Tibial nerve (tissue), 4 donors: ENCODE results near the gene SFI1.

ENCODE experiments used
- EP300 ChIP-seq, 2 donors: sonication (generic); formaldehyde crosslinking; IDR thresholded peaks; one replicate each; pipeline ENCODE4 v1.6.1; 2017; ENCODE audit warnings: antibody characterized with exemption in 2 of 2, mild to moderate bottlenecking in 1 of 2
- POLR2A ChIP-seq, 2 donors: fragments of 450-650 bp; IDR thresholded peaks; one replicate each; pipeline ENCODE4 v1.6.1; 2017; ENCODE audit warnings: antibody characterized with exemption in 2 of 2, mild to moderate bottlenecking in 2 of 2, moderate library complexity in 2 of 2
- TF ChIP-seq, protein P1 (sequence below), 5 experiments: fragments of 200-600 bp in 3 of 5; fragments of 450-650 bp in 2 of 5; sonication (generic) in 3 of 5; IDR thresholded peaks; one replicate each; pipeline ENCODE4 v1.5.1; 2016 to 2019; ENCODE audit warnings: antibody characterized with exemption in 5 of 5, mild to moderate bottlenecking in 3 of 5, moderate library complexity in 2 of 5

DNA sequence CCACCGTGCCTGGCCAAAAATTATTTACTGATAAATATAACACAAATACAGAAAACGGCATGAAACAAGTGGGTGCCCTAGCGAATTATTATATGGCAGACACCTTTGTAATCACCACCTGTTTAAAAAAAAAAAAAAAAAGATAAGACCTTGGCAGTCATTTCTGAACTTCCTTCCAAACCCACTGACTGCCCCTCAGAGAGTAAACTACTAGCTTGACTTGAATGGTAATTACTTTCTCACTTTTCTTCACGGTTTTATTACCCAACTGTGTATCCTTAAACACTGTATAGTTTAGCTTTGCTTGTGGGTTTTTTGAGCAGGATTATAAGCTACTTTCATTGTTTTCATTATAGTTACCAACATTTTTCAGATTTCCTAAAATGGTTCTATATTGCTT, 23.7 kb downstream of the SFI1 start:
- TF ChIP-seq POLR2A (IDR thresholded peaks at IDR 0.05) (no peak), EP300 (IDR thresholded peaks at IDR 0.05) (no peak)
- TF ChIP-seq, protein P1, sequence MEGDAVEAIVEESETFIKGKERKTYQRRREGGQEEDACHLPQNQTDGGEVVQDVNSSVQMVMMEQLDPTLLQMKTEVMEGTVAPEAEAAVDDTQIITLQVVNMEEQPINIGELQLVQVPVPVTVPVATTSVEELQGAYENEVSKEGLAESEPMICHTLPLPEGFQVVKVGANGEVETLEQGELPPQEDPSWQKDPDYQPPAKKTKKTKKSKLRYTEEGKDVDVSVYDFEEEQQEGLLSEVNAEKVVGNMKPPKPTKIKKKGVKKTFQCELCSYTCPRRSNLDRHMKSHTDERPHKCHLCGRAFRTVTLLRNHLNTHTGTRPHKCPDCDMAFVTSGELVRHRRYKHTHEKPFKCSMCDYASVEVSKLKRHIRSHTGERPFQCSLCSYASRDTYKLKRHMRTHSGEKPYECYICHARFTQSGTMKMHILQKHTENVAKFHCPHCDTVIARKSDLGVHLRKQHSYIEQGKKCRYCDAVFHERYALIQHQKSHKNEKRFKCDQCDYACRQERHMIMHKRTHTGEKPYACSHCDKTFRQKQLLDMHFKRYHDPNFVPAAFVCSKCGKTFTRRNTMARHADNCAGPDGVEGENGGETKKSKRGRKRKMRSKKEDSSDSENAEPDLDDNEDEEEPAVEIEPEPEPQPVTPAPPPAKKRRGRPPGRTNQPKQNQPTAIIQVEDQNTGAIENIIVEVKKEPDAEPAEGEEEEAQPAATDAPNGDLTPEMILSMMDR (IDR thresholded peaks at IDR 0.05) = no peak
